Stimulated activated memory B cell treated with anti-CD40 and anti-IgM and Interleukin-4, amounts not matched to agents 10 μg/mL and 1 μg/mL and 100 μg/mL, for 72 hours (primary cell): ENCODE results near the gene CEL.
"Not testable (repeated sequence)": the region's sequence is repeated elsewhere in the genome, so short reads cannot be mapped to it uniquely, and the experiment has no call there.

Source experiments
- ATAC-seq: fragments of 150-1000 bp; cut with Tn5 transposase; 2 replicates; pipeline ENCODE4 v1.10.0; 2021
- H3K27ac Mint-ChIP-seq: one replicate; pipeline ENCODE4 v1.8.0; 2022; ENCODE audit warnings: mild to moderate bottlenecking, mixed read lengths
- H3K27me3 Mint-ChIP-seq: one replicate; pipeline ENCODE4 v1.8.0; 2022; ENCODE audit warnings: mixed read lengths
- H3K36me3 Mint-ChIP-seq: one replicate; pipeline ENCODE4 v1.8.0; 2022; ENCODE audit warnings: mixed read lengths
- H3K4me1 Mint-ChIP-seq: one replicate; pipeline ENCODE4 v1.8.0; 2022; ENCODE audit warnings: mixed read lengths
- H3K4me3 Mint-ChIP-seq: one replicate; pipeline ENCODE4 v1.8.0; 2022; ENCODE audit warnings: mild to moderate bottlenecking, moderate library complexity, mixed read lengths
- H3K9me3 Mint-ChIP-seq: one replicate; pipeline ENCODE4 v1.8.0; 2022; ENCODE audit warnings: mixed read lengths

The CEL gene

DNA sequence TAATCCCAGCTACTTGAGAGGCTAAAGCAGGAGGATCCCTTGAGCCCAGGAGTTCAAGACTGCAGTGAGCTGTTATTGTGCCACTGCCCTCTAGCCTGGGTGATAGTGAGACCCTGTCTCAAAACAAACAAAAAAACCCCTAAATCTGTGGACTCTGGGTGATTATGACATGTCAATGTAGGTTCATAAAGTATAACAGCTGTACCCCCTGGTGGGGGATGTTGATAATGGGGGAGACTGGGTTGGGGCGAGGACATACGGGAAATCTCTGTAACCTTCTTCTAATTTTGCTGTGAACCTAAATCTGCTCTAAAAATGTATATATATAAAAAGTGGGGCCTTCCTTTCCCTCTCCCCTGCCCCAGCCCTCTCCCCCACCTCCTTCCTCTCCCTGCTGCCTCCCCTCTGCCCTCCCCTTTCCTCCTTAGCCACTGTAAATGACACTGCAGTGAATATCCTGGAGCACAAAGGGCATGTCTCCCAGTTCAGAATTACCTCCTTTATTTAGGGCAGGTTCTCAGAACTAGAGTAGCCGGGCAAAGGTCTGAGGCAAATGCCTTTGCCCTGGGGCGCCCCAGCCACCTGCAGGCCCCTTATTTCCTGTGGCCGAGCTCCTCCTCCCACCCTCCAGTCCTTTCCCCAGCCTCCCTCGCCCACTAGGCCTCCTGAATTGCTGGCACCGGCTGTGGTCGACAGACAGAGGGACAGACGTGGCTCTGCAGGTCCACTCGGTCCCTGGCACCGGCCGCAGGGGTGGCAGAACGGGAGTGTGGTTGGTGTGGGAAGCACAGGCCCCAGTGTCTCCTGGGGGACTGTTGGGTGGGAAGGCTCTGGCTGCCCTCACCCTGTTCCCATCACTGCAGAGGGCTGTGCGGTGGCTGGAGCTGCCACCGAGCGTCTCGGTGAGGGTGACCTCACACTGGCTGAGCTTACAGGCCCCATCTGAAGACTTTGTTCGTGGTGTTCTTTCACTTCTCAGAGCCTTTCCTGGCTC is 19.3 kb downstream of the CEL start:
- H3K9me3 Mint-ChIP-seq, H3K4me1 Mint-ChIP-seq, ATAC-seq, H3K27ac Mint-ChIP-seq, H3K36me3 Mint-ChIP-seq, H3K4me3 Mint-ChIP-seq: not testable (repeated sequence)
- peaks cover 12% of the 10 kb centered on the region for H3K27me3 Mint-ChIP-seq

DNA sequence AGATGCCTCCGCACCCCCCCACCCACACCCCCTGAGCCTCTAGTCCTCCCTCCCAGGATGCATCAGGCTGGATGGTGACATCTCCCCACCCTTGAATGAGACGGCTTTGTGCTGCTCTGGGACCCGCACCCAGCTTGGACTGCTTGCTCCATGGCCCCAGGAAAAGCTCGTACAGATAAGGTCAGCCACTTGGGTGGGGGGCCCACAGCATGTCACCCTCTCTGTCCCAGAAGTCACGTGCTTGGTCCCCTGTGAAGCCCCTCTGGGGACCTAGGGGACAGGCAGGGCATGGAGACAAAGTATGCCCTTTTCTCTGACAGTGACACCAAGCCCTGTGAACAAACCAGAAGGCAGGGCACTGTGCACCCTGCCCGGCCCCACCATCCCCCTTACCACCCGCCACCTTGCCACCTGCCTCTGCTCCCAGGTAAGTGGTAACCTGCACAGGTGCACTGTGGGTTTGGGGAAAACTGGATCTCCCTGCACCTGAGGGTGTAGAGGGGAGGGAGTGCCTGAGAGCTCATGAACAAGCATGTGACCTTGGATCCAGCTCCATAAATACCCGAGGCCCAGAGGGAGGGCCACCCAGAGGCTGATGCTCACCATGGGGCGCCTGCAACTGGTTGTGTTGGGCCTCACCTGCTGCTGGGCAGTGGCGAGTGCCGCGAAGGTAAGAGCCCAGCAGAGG is 20.3 kb downstream of the CEL start:
- not testable (repeated sequence) for H3K4me1 Mint-ChIP-seq, H3K9me3 Mint-ChIP-seq, H3K36me3 Mint-ChIP-seq, H3K27ac Mint-ChIP-seq, H3K4me3 Mint-ChIP-seq, ATAC-seq
- H3K27me3 Mint-ChIP-seq = peaks cover 12% of the 10 kb centered on the region

DNA sequence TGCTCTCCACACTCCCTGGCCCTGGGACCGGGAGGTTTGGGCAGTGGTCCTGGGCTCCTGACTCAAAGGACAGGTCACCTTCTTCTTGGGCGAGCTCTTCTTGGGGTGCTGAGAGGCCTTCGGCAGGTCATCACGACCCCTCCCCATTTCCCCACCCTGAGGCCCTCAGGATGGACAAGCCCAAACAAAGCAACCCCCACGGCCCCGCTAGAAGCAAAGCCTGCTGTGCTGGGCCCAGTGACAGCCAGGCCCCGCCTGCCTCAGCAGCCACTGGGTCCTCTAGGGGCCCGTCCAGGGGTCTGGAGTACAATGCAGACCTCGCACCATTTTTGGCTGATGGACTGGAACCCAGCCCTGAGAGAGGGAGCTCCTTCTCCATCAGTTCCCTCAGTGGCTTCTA is 21.9 kb downstream of the CEL start:
- H3K27ac Mint-ChIP-seq, H3K36me3 Mint-ChIP-seq, H3K4me1 Mint-ChIP-seq, H3K9me3 Mint-ChIP-seq, H3K4me3 Mint-ChIP-seq, ATAC-seq: not testable (repeated sequence)
- H3K27me3 Mint-ChIP-seq = peaks cover 12% of the 10 kb centered on the region

DNA sequence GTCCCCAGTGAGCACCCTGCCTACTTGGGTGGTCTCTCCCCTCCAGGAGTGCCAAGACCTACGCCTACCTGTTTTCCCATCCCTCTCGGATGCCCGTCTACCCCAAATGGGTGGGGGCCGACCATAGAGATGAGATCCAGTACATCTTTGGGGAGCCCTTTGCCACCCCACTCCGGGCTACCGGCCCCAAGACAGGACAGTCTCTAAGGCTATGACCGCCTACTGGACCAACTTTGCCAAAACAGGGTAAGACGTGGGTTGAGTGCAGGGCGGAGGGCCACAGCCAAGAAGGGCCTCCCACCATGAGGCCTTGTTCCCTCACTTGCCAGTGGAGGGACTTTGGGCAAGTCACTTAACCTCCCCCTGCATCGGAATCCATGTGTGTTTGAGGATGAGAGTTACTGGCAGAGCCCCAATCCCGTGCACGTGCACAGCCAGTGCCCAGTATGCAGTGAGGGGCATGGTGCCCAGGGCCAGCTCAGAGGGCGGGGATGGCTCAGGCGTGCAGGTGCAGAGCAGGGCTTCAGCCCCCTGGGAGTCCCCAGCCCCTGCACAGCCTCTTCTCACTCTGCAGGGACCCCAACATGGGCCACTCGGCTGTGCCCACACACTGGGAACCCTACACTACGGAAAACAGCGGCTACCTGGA is 24.6 kb downstream of the CEL start:
- not testable (repeated sequence) for H3K36me3 Mint-ChIP-seq, ATAC-seq, H3K4me1 Mint-ChIP-seq, H3K27ac Mint-ChIP-seq, H3K9me3 Mint-ChIP-seq, H3K4me3 Mint-ChIP-seq, H3K27me3 Mint-ChIP-seq

DNA sequence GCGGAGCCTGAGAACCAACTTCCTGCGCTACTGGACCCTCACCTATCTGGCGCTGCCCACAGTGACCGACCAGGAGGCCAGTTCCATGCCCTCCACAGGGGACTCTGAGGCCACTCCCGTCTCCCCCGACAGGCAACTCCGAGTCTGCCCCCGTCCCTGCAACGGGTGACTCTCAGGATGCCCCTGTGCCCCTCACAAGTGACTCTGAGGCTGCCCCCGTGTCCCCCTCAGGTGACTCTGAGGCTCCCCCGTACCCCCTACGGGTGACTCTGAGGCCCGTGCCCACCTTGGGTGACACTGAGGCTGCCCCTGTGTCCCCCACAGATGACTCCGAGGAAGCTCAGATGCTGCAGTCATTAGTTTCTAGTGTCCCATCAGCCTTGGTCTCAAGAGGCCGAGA is 25.1 kb downstream of the CEL start:
- H3K36me3 Mint-ChIP-seq = no peaks in the 10 kb centered on the region
- H3K27me3 Mint-ChIP-seq = no peaks in the 10 kb centered on the region
- H3K4me3 Mint-ChIP-seq = no peak overlapping the region
- no peak overlapping the region for H3K27ac Mint-ChIP-seq
- H3K9me3 Mint-ChIP-seq = no peaks in the 10 kb centered on the region
- H3K4me1 Mint-ChIP-seq = no peaks in the 10 kb centered on the region
- ATAC-seq = no peak

DNA sequence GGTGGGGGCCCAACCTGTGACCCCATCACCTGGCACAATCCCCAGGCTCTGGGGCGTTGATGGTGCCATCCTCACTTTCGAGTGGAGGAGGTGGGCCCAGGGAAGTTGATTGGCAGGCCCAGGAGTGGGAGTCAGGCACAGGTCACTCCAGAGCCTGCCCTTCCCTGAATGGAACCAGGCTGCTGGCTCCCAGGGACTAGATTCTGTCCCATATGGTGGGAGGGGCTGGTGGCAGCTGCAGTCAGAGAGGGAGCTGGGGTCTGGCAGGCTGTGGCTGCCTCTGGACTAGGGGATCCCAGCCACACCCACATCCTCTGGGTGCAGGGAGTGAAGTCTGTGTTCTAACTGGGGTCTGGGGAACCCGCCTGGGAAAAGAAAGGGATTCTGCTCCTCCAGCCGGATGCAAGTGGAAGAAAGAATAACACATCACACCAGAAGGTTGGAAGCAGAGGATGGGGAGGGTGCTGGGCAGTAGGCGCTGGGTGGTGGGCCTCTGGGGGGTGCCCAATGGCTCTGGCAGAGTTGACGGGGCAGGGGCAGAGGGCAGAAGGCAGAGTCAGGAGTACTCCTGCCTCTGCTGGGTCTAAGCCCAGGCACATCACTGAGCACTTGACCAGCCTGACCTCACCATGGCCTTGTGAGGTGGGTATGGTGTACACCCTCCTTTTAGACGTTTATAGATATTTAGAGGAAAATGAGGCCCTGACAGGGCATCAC is 25.8 kb downstream of the CEL start:
- Mint-ChIP-seq H3K9me3 (no peaks in the 10 kb centered on the region), H3K27me3 (no peaks in the 10 kb centered on the region), H3K36me3 (no peaks in the 10 kb centered on the region), H3K4me3 (no peak overlapping the region), H3K27ac (no peak overlapping the region), H3K4me1 (no peaks in the 10 kb centered on the region)
- no peak for ATAC-seq

DNA sequence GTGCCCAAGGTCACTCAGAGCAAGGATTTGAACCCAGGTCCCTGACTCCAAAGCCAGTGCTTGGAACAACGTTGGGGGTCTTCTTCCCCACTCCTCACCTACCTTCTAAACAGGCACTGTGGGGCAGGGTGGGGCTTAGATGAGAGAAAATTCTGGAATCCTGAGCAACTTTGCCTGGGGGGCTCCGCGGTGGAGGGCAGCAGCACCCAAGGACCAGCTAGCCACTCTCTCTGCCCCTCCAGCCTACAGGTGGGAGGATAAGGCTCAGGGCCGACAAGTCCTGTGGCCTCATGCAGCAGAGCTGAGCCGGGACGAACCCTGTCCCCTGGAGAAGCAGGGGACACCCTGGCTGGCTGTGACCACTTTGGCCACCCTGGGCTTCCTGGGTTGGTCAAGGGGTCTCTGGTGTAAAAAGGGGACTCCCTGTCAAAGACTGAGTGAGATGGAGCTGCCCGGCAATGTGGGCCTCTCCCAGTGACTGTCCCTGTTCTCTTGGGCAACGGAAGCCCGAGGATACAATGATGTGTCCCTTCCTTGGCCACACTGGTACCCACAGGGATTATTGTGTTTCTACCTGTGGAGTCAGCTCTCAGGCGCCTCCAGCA is 26.5 kb downstream of the CEL start:
- Mint-ChIP-seq H3K4me1 (no peaks in the 10 kb centered on the region), H3K27ac (no peak overlapping the region), H3K36me3 (no peaks in the 10 kb centered on the region), H3K4me3 (no peak overlapping the region), H3K9me3 (no peaks in the 10 kb centered on the region), H3K27me3 (no peaks in the 10 kb centered on the region)
- ATAC-seq = no peak

DNA sequence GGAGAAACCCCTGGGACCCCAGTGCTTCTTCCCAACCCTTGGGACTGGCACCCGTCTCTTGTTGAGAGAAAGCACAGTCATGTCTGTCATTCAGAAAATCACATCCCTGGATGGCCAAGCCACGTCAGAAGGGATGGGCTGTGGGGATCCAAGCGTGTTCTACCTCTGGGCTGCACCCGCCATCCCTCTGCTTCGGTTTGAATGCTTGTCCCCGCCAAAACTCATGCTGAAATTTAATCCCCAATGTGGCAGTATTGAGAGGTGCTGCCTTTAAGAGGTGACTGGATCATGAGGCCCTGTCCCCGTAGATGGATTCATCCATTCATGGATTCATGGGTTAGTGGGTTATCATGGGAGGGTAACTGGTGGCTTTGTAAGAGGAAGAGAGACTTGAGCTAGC is 27.0 kb downstream of the CEL start:
- Mint-ChIP-seq H3K4me1 (no peaks in the 10 kb centered on the region), H3K9me3 (no peaks in the 10 kb centered on the region), H3K27me3 (no peaks in the 10 kb centered on the region), H3K36me3 (no peaks in the 10 kb centered on the region), H3K4me3 (no peak overlapping the region), H3K27ac (no peak overlapping the region)
- ATAC-seq = no peak

DNA sequence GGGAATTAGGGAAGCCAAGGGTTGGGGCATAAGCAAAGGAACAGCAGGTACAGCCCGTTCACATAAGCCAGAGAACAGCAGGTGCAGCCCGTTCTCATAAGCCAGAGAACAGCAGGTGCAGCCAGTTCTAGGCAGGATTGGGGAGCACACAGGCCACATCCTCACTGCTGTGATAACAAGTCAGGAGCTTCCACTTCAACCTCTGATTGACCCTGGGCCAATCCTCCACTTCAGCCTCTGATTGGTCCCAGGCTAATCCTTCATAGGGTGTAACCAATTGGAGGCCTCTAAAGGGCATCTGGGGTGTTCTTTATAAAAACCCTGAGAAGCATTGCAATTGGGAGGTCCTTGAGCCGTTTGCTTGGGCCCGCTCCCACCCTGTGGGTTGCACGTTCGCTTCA is 27.5 kb downstream of the CEL start:
- Mint-ChIP-seq H3K4me1 (no peaks in the 10 kb centered on the region), H3K27me3 (no peaks in the 10 kb centered on the region), H3K27ac (no peak overlapping the region), H3K36me3 (no peaks in the 10 kb centered on the region), H3K4me3 (no peak overlapping the region), H3K9me3 (no peaks in the 10 kb centered on the region)
- ATAC-seq = peak; percentile 17

DNA sequence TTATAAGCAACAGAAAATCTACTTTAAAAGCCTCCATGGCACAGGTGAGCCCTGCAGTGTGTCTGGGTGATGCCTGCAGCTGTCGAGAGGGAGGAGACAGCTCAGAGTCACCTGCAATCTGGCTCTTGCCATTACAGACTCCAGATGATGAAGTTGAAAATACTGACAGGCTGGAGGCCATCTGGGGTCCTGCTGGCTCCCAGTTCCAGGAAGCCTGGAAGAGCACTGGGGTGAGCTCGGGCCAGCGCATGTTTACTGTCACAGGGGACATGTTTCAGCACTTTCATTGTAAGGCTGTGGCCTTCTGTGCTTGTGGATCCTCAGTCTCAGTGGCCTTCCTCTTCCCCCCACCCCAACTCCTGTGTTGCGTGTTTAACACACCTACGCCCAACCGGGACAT is 28.4 kb downstream of the CEL start:
- Mint-ChIP-seq H3K4me3 (no peak overlapping the region), H3K4me1 (no peaks in the 10 kb centered on the region), H3K27ac (no peak overlapping the region), H3K27me3 (no peaks in the 10 kb centered on the region), H3K36me3 (no peaks in the 10 kb centered on the region), H3K9me3 (peaks cover 3% of the 10 kb centered on the region)
- no peak for ATAC-seq

DNA sequence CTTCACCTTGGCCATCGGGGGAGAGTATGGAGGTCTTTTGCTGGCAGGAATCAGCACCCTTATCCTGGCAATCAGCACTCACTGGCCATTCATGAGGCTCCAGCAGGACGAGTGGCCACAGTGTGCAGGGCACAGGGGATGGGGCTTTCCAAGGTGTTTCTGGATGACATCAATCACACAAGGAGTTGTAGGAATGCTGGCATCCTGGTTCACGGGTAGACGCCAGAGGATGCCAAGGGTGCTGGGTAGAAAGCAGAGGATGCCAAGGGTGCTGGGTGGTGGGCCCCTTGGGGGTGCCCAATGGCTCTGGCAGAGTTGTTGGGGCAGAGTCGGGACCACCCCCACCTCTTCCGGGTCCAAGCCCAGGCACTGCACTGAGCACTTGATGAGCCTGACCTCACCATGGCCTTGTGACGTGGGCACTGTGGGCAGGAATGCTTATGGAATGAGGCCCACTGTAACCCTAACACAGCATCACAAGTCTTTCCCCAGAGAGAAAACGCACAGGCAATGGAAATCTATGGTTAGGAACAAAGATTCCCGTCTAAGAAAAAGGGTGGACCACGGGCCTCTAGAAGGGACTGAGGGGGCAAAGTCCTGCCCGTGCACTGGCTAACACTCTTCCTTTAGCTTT is 29.1 kb downstream of the CEL start:
- Mint-ChIP-seq H3K36me3 (peaks cover 2% of the 10 kb centered on the region), H3K9me3 (peaks cover 4% of the 10 kb centered on the region), H3K4me1 (no peaks in the 10 kb centered on the region), H3K4me3 (no peak overlapping the region), H3K27me3 (no peaks in the 10 kb centered on the region), H3K27ac (no peak overlapping the region)
- ATAC-seq = no peak

DNA sequence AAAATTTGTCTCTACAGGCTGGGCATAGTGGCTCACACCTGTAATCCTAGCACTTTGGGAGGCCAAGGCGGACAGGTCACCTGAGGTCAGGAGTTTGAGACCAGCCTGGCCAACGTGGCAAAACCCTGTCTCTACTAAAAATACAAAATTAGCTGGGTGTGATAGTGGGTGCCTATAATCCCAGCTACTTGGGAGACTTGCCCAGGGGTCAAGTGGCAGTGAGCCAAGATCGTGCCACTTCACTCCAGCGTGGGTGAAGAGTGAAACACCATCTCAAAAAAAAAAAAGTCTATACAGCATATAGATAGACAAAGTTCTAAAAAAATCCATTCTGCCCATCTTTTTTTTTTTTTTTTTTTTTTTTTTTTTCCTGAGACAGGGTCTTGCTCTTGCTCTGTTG is 32.6 kb downstream of the CEL start:
- H3K4me3 Mint-ChIP-seq, ATAC-seq, H3K4me1 Mint-ChIP-seq, H3K27ac Mint-ChIP-seq, H3K27me3 Mint-ChIP-seq: not testable (repeated sequence)
- peaks cover 12% of the 10 kb centered on the region for H3K9me3 Mint-ChIP-seq
- H3K36me3 Mint-ChIP-seq = peaks cover 33% of the 10 kb centered on the region

DNA sequence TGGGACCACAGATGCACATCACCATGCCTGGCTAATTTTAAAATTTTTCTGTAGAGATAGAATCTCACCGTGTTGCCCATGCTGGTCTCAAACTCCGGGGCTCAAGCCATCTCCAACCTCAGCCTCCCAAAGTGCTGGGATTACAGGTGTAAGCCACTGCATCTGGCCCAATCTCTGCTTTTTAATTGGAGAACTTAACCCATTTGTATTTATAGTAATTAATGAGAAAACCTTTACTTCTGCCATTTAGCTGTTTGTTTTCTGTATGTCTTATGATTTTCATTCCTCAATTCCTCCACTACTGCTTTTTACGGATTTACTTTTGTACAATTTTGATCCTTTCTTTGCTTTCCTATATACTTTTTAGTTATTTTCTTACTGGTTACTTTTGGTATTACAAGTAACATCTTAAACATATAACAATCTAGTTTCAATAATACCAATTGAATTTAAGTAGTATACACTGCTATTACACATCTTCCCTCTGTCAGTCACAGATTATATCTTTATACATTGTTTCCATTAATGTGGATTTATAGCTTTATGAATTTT is 33.1 kb downstream of the CEL start:
- H3K4me1 Mint-ChIP-seq = no peaks in the 10 kb centered on the region
- H3K9me3 Mint-ChIP-seq = peaks cover 12% of the 10 kb centered on the region
- peaks cover 36% of the 10 kb centered on the region for H3K36me3 Mint-ChIP-seq
- H3K27me3 Mint-ChIP-seq = no peaks in the 10 kb centered on the region
- no peak overlapping the region for H3K4me3 Mint-ChIP-seq
- no peak overlapping the region for H3K27ac Mint-ChIP-seq
- ATAC-seq = no peak

DNA sequence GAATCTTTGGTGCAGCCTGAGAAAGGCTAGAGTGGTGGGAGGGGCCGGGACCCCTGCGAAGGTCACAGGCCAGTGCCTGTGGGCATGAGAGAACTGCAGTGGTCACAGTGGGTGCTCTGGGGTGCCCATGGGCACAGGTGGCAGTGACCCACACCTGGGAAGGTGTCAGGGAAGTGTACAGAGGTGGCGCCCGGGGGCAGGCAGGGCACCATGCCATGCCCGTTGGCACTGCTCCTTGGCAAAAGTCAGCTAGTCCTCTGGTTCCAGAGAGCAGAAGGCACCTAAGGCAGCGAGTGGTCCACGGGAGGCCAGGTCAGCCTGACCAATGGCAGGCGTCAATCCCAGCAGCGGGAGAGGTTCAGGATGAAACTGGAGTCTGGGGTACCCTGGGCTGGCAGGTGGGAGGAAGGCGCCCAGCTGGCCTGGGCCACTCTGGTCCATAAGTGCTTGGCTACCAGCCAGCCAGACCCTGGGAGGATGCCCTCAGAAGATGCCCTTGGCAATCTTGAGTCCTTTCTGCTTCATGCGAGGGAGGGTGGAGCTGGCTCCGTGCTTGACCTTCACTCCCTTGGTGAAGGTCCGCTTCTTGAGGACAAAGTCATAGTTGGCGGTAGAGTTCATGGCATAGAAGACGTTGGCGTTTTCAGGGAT is 36.4 kb downstream of the CEL start:
- H3K36me3 Mint-ChIP-seq = peaks cover 65% of the 10 kb centered on the region
- no peak overlapping the region for H3K4me3 Mint-ChIP-seq
- H3K4me1 Mint-ChIP-seq = no peaks in the 10 kb centered on the region
- ATAC-seq = no peak
- H3K27ac Mint-ChIP-seq = no peak overlapping the region
- H3K9me3 Mint-ChIP-seq = peaks cover 12% of the 10 kb centered on the region
- H3K27me3 Mint-ChIP-seq = no peaks in the 10 kb centered on the region
